GM18858 (cell line): ENCODE results near the gene NHLH2.

Experiments
- ATAC-seq: cut with Tn5 transposase; IDR thresholded peaks from one replicate; pipeline ENCODE4 v1.9.1; 2021; ENCODE audit not compliant: unreplicated experiment

NHLH2 gene

GRCh38 chr1:115805597-115805996 is 35.3 kb downstream of the NHLH2 start:
- ATAC-seq: no peak

DNA sequence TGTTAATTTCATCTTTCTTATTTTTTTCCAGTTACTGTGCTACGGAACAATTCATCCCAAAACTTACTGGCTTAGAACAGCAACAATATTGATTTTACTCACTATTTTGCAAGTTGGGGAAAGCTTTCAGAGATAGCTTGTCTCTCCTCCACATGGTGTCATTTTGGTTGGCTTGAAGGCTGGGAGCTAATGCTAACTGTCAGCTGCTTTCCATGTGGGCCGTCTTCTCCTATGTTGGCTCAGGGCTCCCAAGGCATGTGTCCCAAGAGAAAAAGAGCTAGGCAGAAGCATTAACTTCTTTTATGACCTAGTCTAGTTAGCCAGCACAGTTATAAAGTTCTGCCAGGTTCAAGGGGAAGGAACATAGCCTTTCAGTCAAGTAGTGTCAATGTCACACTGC is 38.5 kb downstream of the NHLH2 start:
- ATAC-seq: no peak

- ATAC-seq: no peak
These were observed 43.4 kb downstream of the NHLH2 start for GRCh38 chr1:115797486-115797885.

DNA sequence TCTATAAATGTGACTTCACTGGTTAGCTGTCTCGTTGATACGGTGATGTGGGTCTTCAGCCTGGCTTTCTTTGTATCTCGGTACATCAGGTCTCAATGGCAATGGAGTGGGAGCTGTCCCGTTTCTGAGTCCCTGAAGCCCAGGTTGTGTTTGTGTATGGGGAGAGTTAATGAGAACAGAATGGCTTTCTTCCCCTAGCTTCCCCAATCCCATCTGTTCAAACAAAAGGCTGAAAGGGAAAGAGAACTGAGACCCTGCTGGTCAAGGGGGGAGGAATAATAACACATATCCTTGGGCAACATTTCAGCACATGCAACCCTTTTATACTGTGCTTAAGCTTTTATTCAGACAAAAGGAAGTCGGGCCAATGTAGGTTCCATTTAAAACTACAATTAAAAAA is 44.0 kb downstream of the NHLH2 start:
- no peak for ATAC-seq

- no peak for ATAC-seq
These were observed 44.9 kb downstream of the NHLH2 start for GRCh38 chr1:115796036-115796435.

GRCh38 chr1:115794976-115795639 is 45.8 kb downstream of the NHLH2 start:
- no peak for ATAC-seq

GRCh38 chr1:115793162-115793561 is 47.8 kb downstream of the NHLH2 start:
- ATAC-seq: no peak

- no peak for ATAC-seq
These were observed 49.1 kb downstream of the NHLH2 start for GRCh38 chr1:115791816-115792215.

DNA sequence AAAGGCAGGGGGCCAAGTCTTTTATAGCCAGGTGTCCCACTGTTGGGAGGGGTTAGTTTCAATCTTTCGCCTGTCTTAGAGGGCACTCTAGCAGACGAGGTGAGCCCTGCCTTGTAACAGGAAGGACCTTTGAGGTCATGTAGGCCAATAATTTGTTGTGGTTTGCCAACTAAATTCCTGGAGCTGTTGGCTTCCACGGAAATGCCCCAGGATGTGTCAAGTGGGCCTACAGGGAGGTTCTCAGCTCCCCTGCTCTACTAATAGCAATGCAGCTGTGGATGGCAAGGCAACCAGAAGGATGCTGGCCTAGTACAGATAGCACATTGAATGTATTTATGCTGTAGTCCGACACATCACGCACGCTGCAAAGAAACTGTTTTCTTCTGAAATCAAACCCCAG is 50.1 kb downstream of the NHLH2 start:
- no peak for ATAC-seq

DNA sequence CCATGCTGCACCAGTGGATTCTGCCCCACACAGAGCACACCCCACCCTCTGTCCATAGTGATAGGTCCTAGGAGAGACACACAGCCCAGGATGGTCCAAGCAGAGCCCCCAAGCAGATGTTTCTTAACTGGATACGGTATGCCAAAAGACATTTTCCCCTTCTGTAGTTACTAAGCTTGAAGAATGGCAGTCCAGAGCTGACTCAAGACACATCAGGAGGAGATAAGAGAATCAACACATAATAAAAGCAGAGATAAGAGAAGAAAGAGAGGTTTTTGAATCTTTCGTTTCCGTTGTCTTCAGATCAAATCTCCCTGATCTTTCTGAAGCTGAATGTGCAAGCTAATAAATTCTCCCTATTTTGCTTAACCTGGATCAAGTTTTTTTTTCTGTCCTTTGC is 50.6 kb downstream of the NHLH2 start:
- ATAC-seq: no peak
